Measurements from ENCODE around the gene C19orf33.

C19orf33 gene

DNA sequence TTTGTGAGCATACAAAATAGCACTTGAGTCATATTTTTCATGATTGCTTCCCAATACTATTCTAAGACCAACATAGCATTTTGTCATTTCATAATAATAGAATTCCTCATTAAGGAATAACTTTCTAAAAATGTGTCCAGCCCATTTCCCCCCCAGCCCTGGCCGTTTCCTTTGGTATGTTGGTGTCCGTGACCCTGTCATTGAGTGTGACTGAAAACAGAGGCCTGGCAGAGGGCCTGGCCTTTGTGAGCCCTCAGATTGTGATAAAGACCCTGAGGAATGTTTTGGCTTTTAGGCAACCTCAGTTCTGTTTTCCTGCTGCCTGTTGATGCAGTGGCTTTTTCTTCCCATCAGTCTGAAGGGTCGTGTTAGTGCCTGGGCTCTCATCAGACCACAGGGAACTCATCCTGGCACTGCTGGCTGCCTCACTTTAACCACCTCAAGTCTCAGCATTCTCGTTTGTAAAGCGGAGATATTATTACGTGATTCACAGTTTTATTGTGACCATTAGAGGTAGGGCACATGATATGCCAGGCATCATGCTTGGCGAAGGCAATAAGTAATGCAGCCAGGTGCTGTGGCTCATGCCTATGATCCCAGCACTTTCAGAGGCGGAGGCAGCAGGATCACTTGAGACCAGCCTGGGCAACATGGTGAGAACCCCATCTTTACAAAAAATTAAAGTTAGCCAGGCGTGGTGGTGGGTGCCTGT, 25.9 kb upstream of the C19orf33 start:
- in situ Hi-C loops (cut with HindIII; ENCODE audit: low pct_ligation_motif_present, low pct_unique_long_range_greater_than_20kb, low sequenced_read_pairs), result no loop called here
- no peak for DNase-seq

DNA sequence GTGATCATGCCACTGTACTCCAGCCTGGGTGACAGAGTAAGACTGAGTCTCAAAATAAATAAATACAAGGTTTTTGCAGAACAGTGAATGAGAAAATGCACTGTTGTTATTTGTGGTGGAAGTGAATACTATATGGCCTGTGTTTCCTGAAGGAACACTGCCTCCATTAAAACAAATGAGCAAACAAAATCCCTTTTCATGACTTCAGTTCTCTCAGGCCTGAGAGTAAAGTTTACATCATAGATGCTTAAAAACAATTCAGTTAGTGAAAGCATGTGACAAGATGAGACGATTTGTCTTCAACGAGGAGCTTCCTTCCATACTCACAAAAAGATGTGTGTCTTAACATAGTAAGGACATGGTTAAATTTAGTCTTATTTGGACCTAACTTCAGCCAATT, 25.3 kb upstream of the C19orf33 start:
- in situ Hi-C loops (cut with HindIII; ENCODE audit: low pct_ligation_motif_present, low pct_unique_long_range_greater_than_20kb, low sequenced_read_pairs), result no loop called here
- DNase-seq, result no peak

DNA sequence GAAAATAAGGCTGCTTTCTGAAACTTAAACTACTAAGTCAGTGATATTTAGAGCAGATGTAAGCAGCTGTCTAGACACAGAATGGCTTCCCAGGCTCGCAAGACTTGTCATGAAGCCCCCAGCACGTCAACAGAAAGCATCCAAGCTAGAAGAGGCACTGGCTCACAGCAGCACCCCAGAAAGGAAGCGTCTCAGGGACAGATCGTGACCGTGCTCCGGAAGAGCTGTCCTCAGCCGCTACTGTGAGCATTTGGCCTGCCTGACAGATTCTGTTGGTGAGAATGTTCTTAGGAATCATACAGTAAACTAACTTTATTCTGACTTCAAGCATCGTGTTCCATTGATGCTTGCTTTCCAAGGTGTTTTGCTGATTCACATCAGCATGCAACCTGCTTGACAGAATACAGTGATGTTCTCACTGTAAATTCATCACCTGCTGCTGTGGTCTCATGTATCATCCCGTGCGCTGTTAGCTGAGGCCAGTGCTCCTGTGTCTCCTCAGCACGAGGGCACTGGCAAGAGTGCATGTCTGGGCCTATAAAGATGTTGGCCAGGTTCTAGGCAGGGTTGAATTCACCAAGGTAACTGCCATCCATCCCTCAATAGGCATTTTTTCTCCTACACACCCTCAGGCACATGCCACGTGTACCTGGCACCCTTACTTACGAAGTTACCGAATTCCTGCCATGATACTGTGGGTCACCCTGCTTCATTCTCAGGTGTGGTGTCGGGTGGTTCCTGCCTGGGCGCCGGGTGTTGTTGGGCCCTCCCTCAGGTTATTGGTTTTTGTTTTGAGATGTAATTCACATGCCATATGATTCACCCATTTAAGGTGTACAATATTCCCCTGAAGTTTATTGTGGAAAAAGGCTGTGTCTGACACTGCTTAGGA, 23.8 kb upstream of the C19orf33 start:
- no peak for DNase-seq
- in situ Hi-C loops (cut with HindIII; ENCODE audit: low pct_ligation_motif_present, low pct_unique_long_range_greater_than_20kb, low sequenced_read_pairs), result no loop called here

DNA sequence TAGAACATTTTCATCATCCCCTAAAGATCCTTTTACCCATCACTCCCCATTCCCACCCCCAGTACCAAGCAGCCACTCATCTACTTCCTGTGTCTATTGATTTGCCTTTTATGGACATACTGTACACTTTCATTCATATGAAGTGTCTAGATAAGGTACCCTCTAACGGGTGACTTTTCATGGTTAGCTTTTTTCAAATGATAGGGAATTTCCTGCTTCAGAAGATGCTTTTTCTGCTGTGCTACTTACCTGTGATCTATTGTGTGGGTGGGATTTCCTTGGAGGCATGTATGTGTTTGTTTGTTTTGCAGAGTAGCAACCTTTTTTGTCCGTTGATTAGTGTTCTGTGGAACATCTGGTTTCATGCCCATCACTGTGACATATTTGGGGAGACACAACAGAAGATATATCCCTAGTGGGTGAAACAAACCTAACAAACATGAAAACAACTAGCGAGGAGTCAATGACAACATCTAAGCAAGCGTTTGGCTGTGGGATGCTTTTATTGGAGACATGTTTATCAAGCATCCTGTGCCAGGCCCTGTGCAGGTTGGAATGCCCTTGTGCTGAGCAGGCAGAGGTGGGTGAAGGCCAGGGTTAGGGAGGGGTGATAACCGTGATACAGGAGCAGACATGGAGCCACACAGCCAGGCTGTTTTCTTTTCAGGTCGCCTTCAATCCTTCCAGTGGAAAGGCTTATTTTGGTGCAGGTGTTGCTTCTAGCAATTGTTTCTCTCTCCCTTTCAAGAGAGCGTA, 22.1 kb upstream of the C19orf33 start:
- DNase-seq, result no peak
- in situ Hi-C loops (cut with HindIII; ENCODE audit: low pct_ligation_motif_present, low pct_unique_long_range_greater_than_20kb, low sequenced_read_pairs), result no loop called here

DNA sequence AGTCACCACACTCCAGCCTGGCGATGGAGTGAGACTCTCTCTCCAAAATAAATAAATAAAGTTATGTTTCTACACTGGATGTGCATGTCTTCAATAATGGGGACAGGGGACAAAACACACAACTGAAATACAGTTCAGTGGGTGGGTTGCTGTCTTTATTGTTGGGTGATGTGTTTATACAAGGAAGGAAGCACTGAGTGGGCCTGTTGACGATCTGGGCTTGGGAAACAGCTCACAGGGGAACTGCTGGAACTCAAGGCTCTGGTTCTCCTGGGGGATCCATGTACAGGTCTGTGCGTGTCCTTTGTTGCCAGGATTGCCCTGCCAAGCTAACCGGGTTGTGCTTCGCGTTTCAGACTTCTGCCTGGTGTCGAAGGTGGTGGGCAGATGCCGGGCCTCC, 20.8 kb upstream of the C19orf33 start:
- in situ Hi-C loops (cut with HindIII; ENCODE audit: low pct_ligation_motif_present, low pct_unique_long_range_greater_than_20kb, low sequenced_read_pairs), result no loop called here
- DNase-seq, result no peak

DNA sequence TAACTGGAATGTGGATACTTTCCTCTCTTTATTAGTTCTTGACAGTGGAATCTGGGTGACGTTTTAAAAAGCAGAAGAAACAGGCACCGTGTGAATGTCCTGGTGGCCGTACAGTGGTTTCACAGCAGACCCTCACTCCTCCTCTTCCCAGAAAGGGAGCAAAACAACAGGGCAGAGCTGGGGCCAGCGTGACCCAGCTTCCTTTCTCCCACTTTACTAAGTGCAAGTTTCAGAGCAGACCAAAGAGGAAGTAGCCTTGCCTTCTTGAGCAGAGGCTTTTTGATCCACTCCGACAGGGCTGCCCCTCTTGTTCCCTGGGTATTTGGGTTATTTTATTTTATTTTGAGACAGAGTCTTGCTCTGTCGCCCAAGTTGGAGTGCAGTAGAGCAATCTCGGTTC, 19.6 kb upstream of the C19orf33 start:
- no peak for DNase-seq
- in situ Hi-C loops (cut with HindIII; ENCODE audit: low pct_ligation_motif_present, low pct_unique_long_range_greater_than_20kb, low sequenced_read_pairs), result no loop called here

DNA sequence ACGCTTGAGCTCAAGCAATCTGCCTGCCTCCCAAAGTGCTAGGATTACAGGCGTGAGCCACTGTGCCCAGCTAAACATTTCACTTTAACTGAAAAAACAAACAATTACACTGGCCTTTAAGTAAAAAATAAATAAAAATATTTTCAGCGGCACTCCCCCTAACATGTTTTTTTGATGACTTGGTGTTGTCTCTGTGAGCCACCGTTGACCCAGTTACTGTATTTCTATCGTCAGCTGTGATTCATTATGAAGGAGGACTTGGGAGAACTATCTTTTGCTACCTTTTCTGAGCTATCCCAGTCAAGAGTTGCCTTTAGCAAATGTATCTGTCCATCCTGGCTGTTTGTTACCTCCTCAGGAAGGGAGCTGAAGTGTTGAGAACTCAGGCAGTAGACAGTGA, 18.5 kb upstream of the C19orf33 start:
- in situ Hi-C loops (cut with HindIII; ENCODE audit: low pct_ligation_motif_present, low pct_unique_long_range_greater_than_20kb, low sequenced_read_pairs), result no loop called here

DNA sequence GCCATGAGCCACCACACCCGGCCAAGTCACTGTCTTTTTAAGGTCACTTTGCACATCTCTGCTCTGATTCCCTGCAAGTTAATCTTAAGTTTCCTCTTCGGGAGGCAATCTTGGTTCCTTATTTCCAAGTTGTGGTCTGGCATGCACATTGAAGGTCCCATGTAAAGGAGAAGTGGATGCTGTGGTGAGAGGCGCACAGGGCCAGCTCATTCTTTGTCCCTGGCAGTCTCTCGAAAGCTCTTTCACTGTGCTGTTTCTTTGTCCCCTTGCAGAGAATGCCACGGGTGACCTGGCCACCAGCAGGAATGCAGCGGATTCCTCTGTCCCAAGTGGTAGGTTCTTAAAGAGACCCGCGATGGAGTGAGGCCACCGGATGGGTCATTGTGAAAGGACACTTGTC, 16.4 kb upstream of the C19orf33 start:
- DNase-seq, result no peak
- in situ Hi-C loops (cut with HindIII; ENCODE audit: low pct_ligation_motif_present, low pct_unique_long_range_greater_than_20kb, low sequenced_read_pairs), result no loop called here

More for the DNA sequence above, 18.5 kb upstream of the C19orf33 start:
- no peak for DNase-seq

DNA sequence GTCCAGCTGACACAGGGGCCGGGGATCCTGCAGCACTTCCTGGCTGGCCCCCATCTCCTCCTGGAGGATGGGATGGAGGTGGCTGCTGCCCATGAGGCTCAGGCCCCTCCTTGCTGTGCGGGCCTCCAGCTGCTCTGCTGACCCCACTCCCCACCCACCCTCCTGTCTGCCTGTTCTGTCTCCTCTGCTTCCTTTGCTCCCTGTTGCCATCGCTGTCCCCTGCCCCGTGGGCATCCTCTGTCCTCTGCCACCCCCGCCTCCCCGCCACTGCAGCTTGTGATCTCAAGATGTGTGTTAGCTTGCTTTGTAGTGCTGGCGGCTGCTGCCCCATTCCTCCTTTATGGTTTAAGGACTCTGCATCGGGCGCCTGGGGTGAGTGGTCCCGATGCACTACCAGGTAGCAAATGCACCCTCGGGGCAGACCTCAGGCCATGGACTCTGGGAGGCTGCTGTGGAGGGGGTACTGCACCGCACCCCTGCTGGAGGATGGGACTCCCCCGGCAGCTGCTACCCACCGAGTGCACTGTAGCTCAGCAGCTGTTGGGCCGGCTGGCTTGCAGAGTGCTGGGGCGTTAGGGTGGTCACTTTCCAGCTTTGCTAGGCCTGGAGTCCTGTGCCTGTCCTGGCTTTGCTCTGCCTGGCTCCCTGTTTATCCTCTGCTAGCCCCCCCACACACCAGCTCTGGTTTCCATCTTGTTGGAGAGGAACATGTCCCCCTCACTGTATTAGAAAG, 15.8 kb upstream of the C19orf33 start:
- DNase-seq, result no peak

DNA sequence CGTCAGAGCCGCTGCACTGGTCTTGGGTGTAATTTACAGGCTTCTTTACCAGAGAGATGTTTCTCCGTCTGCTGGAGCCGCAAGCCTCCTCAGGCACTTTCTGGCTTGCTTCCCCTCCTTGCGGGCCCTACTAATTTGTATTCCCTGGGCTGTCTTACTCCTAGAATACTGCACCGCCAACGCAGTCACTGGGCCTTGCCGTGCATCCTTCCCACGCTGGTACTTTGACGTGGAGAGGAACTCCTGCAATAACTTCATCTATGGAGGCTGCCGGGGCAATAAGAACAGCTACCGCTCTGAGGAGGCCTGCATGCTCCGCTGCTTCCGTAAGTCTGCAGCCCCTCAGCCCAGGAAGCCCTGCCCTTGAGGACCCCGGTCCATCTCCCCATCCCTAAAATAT, 14.1 kb upstream of the C19orf33 start:
- in situ Hi-C loops (cut with HindIII; ENCODE audit: low pct_ligation_motif_present, low pct_unique_long_range_greater_than_20kb, low sequenced_read_pairs), result no loop called here
- DNase-seq, result no peak

More for the DNA sequence above, 15.8 kb upstream of the C19orf33 start:
- in situ Hi-C loops (cut with HindIII; ENCODE audit: low pct_ligation_motif_present, low pct_unique_long_range_greater_than_20kb, low sequenced_read_pairs), result no loop called here

DNA sequence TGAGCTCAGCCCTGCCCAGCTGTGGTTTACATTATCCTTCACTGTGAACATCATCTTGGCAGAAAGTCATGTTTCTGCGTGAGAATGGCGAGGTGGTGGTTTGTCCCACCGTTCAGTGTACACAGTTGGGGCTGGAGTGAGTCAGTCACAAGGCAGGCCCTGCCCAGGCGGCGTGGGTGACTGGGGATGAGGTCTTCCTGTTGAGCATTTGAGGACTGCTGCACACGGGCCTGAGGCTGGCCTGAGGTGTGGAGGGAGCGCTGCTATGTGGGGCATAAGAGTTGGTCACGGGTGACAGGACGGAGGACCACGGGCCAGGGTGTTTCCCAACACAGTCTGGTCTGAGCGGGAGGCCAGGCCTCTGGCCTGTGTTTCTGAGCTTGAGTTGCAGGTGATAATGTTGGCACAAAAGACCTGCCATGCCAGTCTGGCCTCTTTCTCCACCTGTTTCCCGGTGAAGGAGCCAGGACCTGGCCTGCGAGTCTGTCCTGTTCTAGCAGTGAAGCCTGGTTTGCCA, 13.4 kb upstream of the C19orf33 start:
- in situ Hi-C loops (cut with HindIII; ENCODE audit: low pct_ligation_motif_present, low pct_unique_long_range_greater_than_20kb, low sequenced_read_pairs), result no loop called here

DNA sequence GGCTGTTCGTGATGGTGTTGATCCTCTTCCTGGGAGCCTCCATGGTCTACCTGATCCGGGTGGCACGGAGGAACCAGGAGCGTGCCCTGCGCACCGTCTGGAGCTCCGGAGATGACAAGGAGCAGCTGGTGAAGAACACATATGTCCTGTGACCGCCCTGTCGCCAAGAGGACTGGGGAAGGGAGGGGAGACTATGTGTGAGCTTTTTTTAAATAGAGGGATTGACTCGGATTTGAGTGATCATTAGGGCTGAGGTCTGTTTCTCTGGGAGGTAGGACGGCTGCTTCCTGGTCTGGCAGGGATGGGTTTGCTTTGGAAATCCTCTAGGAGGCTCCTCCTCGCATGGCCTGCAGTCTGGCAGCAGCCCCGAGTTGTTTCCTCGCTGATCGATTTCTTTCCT, 12.2 kb upstream of the C19orf33 start:
- in situ Hi-C loops (cut with HindIII; ENCODE audit: low pct_ligation_motif_present, low pct_unique_long_range_greater_than_20kb, low sequenced_read_pairs), result no loop called here

More for the DNA sequence above, 13.4 kb upstream of the C19orf33 start:
- peak; percentile 79 for DNase-seq

DNA sequence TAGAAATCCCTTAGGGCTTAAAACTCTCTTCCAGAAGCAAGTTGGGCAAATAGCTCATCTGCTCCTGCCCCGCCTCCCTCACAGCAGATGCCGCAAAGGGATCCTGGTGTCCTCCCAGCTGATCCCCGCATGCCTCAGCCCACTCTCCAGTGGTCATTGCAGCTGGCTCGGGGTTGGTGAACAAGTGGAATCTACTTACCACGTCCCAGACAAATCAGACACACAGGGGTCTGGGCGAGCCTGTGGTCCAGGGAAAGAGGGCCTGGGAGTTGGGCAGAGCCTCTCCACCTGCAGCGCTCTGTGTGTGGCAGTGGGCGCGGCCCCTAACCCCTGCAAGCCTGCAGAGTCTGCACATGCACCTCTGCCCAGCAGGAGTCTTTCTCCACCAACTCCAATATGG, 10.8 kb upstream of the C19orf33 start:
- no peak for DNase-seq
- in situ Hi-C loops (cut with HindIII; ENCODE audit: low pct_ligation_motif_present, low pct_unique_long_range_greater_than_20kb, low sequenced_read_pairs), result no loop called here

More for the DNA sequence above, 12.2 kb upstream of the C19orf33 start:
- DNase-seq, result no peak

DNA sequence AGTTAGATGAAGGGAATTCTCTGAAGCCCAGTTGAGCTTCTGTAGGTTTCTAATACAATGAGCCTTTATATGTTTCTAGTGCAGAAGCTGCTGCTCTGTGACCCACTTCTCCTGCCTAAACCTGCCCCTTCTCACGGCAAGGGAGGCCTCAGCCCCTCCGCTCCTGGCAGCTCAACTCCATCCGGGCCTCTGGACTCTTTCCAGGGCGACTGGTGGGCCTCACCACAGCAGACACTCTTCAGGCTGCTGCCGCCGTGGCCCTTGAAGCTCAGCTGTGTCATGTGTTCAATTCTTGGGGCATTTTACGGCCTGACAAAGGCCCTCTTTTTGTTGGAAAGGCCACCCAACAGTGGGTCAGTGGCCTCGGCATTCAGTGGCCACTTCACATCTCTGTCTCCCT, 10.0 kb upstream of the C19orf33 start:
- DNase-seq, result no peak
- in situ Hi-C loops (cut with HindIII; ENCODE audit: low pct_ligation_motif_present, low pct_unique_long_range_greater_than_20kb, low sequenced_read_pairs), result no loop called here

DNA sequence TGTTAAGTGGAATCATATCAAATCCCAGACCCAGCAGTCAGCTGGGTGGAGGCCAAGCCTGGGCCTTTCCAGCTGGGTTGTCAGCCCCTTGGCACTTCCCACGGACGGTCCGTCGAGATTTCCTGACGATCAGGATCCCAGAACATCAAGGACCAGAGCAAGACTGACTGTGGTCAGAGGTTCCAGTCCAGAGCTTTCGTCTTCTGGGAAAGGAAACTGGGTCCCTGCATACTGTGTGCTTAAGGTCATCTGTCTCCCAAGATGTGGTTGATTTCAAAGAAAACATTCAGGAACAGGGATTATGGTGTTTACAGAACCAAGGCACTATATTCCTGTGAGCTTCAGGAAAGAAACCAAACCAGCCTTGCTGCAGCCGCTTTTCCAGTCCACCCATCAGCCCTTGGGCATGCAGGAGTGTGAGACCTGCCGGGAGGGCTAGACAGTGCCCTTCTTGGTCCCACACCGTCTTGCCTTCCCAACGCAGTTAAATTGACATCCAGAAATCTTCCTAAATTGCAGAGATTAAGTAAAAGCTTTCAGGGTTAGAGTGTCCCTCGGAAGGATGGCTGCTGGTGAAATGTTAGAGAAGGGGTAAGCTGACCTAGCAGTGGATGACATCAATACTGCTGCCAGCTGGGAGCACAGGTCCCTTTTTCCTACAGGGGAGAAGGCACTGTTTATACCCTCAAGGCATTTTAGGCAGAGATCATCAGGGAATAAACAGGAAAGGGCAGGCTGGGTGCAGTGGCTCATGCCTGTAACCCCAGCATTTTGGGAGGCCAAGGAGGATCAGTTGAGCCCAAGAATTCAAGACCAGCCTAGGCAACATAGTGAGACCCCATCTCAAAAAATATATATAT, 5.0 kb upstream of the C19orf33 start:
- in situ Hi-C loops (cut with HindIII; ENCODE audit: low pct_ligation_motif_present, low pct_unique_long_range_greater_than_20kb, low sequenced_read_pairs), result no loop called here

DNA sequence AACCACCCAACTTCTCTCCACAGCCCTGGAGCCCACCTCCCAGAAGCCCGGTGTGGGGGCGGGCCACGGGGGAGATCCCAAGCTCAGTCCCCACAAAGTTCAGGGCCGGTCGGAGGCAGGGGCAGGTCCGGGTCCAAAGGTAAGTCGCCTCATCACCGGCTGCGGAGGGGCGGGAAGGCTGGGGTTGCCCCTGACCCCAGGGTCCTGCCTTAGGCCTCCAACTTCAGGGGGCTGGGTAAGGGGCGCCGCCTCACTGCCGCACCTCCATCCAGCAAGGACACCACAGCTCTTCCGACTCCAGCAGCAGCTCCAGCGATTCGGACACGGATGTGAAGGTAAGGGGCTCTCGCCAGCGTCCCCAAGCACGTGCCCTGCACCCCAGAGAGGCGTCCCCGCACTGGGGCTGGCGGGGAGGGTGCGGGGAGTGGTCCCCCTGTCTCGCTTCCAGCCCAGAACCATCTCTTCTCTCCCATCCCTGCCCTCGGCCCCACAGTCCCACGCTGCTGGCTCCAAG, 358 bp downstream of the C19orf33 start:
- DNase-seq, result no peak

More for the DNA sequence above, 5.0 kb upstream of the C19orf33 start:
- peak; percentile 22 for DNase-seq

DNA sequence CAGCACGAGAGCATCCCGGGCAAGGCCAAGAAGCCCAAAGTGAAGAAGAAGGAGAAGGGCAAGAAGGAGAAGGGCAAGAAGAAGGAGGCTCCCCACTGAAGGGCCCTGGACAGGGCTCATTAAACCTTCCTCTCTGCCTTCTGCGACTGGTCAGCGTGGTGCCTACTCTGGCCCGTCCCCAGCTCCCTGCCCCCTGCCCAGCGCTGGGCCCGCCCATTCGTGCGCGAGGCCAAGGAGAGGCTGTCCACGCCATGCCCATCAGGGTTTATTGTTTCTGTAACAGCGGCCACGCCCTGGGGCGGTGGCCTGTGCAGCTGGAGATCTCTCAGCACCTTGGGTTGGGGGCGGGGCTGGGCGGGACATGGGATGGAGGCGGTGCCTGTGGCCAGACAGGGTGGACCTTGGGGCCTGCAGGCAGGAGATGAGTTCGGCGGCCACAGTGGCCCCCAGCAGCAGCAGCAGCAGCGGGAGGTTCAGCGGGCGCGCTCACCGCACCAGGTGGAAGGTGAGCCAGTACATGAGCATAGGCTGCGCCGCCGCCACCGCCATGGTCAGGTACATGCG, 897 bp downstream of the C19orf33 start:
- DNase-seq, result peak; percentile 97
- in situ Hi-C loops (cut with HindIII; ENCODE audit: low pct_ligation_motif_present, low pct_unique_long_range_greater_than_20kb, low sequenced_read_pairs), result no loop called here

More for the DNA sequence above, 358 bp downstream of the C19orf33 start:
- in situ Hi-C loops (cut with HindIII; ENCODE audit: low pct_ligation_motif_present, low pct_unique_long_range_greater_than_20kb, low sequenced_read_pairs), result no loop called here
